HepG2 (cell line): ENCODE data around the gene MYCBPAP. TPM values are rescaled to one million over a fixed set of nuclear protein-coding genes. Genes with fewer than 3 reads are reported as not detected.

Source experiments
- ATF4 ChIP-seq, 2 experiments: fragments of 450-650 bp in 1 of 2; sonication (generic) in 1 of 2; formaldehyde crosslinking; IDR thresholded peaks; 2 replicates each; pipeline versions ENCODE4 v1.5.0 to v1.8.0; 2020 to 2022; ENCODE audit warnings: mild to moderate bottlenecking in 1 of 2, missing genetic modification reagents in 1 of 2
- ERF ChIP-seq: IDR thresholded peaks from 2 replicates; pipeline ENCODE4 v1.6.1; 2018; ENCODE audit warnings: missing biosample characterization, missing genetic modification reagents
- GABPB1 ChIP-seq: IDR thresholded peaks from 2 replicates; pipeline ENCODE4 v1.6.1; 2016; ENCODE audit warnings: mild to moderate bottlenecking, missing genetic modification reagents, moderate library complexity, missing compliant biosample characterization
- KDM5B ChIP-seq: sonication (generic); formaldehyde crosslinking; IDR thresholded peaks from 2 replicates; pipeline ENCODE4 v1.4.0; 2020; ENCODE audit warnings: missing genetic modification reagents, mild to moderate bottlenecking, borderline replicate concordance
- KMT2B ChIP-seq: IDR thresholded peaks from 2 replicates; pipeline ENCODE4 v1.6.1; 2016; ENCODE audit warnings: missing genetic modification reagents, missing compliant biosample characterization
- RFX1 ChIP-seq: fragments of 450-650 bp; IDR thresholded peaks from 2 replicates; pipeline ENCODE4 v1.6.1; 2017
- SKI ChIP-seq: fragments of 450-650 bp; IDR thresholded peaks from one replicate; pipeline ENCODE4 v1.6.1; 2018; ENCODE audit warnings: mild to moderate bottlenecking; ENCODE audit not compliant: partially characterized antibody
- SRF ChIP-seq: IDR thresholded peaks from 2 replicates; pipeline ENCODE4 v1.6.1; 2011; ENCODE audit warnings: mild to moderate bottlenecking, low read depth, low read length, moderate library complexity
- STAG1 ChIP-seq: sonication (generic); formaldehyde crosslinking; IDR thresholded peaks from 2 replicates; pipeline ENCODE4 v1.4.0; 2020; ENCODE audit warnings: missing genetic modification reagents
- TCF7L2 ChIP-seq: IDR thresholded peaks from 2 replicates; pipeline ENCODE4 v1.6.1; 2011; ENCODE audit warnings: mild to moderate bottlenecking, low read depth, low read length, moderate library complexity
- ZFAT ChIP-seq: sonication (generic); formaldehyde crosslinking; conservative IDR thresholded peaks from 2 replicates; pipeline ENCODE4 v1.8.1; 2023; ENCODE audit warnings: missing genetic modification reagents, inconsistent platforms
- ZFY ChIP-seq: sonication (generic); formaldehyde crosslinking; IDR thresholded peaks from 2 replicates; pipeline ENCODE4 v1.4.0; 2020; ENCODE audit warnings: missing genetic modification reagents
- ZNF335 ChIP-seq: sonication (generic); formaldehyde crosslinking; IDR thresholded peaks from 2 replicates; pipeline ENCODE4 v1.4.0; 2020; ENCODE audit warnings: missing genetic modification reagents
- ZNF432 ChIP-seq: sonication (generic); formaldehyde crosslinking; IDR thresholded peaks from 2 replicates; pipeline ENCODE4 v1.5.0; 2020; ENCODE audit warnings: missing genetic modification reagents, mild to moderate bottlenecking, borderline replicate concordance
- ZNF484 ChIP-seq: sonication (generic); formaldehyde crosslinking; IDR thresholded peaks from 2 replicates; pipeline ENCODE4 v1.5.1; 2020; ENCODE audit warnings: mild to moderate bottlenecking, low read depth, missing genetic modification reagents, borderline replicate concordance
- ZNF597 ChIP-seq: sonication (generic); formaldehyde crosslinking; IDR thresholded peaks from 2 replicates; pipeline ENCODE4 v1.5.0; 2020; ENCODE audit warnings: missing genetic modification reagents
- ZNF614 ChIP-seq: IDR thresholded peaks from 2 replicates; pipeline ENCODE4 v1.6.1; 2018; ENCODE audit warnings: missing biosample characterization, missing genetic modification reagents, inconsistent platforms, borderline replicate concordance
- ZXDC ChIP-seq: sonication (generic); formaldehyde crosslinking; IDR thresholded peaks from 2 replicates; pipeline ENCODE4 v1.5.0; 2020; ENCODE audit warnings: mild to moderate bottlenecking, missing genetic modification reagents
- polyA plus RNA-seq, 8 experiments: library from polyadenylated mRNA; depleted of rRNA in 3 of 8; stranded (reverse) in 7 of 8; unstranded in 1 of 8; fragments of >200 nt; fragmentation: Illumina TruSeq in 4 of 8; extraction: Trizol in 4 of 8; gene quantifications; 2 replicates each; pipeline versions ENCODE4 v1.2.1 to v1.2.3, GENCODE V29; 2011 to 2016; ENCODE audit warnings: low read depth in 4 of 8, missing spikeins in 1 of 8, mixed read lengths in 1 of 8; ENCODE audit not compliant: insufficient read depth in 1 of 8
- total RNA-seq, 5 experiments: library from RNA; depleted of rRNA; stranded (reverse); fragments of >200 nt; fragmentation: Illumina TruSeq; extraction: Trizol; gene quantifications; 2 replicates each; pipeline ENCODE4 v1.2.3, GENCODE V29; 2016; ENCODE audit warnings: low read depth in 1 of 5
- TF ChIP-seq, protein P1 (sequence below): sonication (generic); formaldehyde crosslinking; IDR thresholded peaks from 2 replicates; pipeline ENCODE4; 2020; ENCODE audit warnings: missing genetic modification reagents, mild to moderate bottlenecking, borderline replicate concordance
- TF ChIP-seq, protein P2 (sequence below): sonication (generic); formaldehyde crosslinking; IDR thresholded peaks from 2 replicates; pipeline ENCODE4 v1.4.0; 2020; ENCODE audit warnings: missing genetic modification reagents

The MYCBPAP gene
- total and polyA plus RNA-seq, 2 of the 13 experiments (the other 11 are each of a cell fraction or from before 2014, with no cell fraction given), result 0.22 to 0.24 TPM

DNA sequence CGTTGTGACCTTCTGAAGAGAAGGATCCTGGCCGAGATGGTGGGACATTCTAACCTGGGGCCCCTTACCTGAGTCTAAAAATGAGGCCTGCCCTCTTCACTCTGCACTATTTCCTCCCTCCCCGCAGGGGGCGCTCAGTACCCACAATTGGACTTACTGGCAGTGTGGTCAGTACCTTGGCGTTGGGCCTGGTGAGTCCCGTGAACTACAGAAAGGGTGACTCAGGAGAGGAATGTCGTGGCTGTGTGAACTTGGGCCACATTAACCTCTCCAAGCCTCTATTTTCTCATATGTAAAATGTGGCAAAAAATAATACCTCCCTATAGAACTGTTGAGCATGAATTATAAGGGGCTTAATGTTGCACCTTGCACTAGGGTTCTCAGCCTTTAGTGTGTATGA is 25.7 kb upstream of the MYCBPAP start (continued):
- TF ChIP-seq TCF7L2 (no peak), ERF (CRISPR knock-in tag) (peak; percentile 90), SKI (peak; percentile 81), ZFY (CRISPR knock-in tag) (peak; percentile 83), GABPB1 (CRISPR knock-in tag) (0 out of 2 replicates have a peak, but pooled peaks have one; percentile 22), ZNF614 (CRISPR knock-in tag) (peak; percentile 68), ZNF335 (peak; percentile 75; the same call in 1 of the 2 replicates), SRF (peak; percentile 49; the same call in 1 of the 2 replicates), KDM5B (CRISPR knock-in tag) (0 out of 2 replicates have a peak, but pooled peaks have one; percentile 31), ZXDC (no peak), KMT2B (0 out of 2 replicates have a peak, but pooled peaks have one; percentile 54), ATF4 (CRISPR knock-in tag; IDR thresholded peaks at IDR 0.05) (no peak), ZNF432 (CRISPR knock-in tag) (no peak), RFX1 (no peak), ZNF484 (CRISPR knock-in tag) (no peak), ZNF597 (no peak), STAG1 (peak; percentile 98), ZFAT (CRISPR knock-in tag) (no peak)
- TF ChIP-seq, protein P1, sequence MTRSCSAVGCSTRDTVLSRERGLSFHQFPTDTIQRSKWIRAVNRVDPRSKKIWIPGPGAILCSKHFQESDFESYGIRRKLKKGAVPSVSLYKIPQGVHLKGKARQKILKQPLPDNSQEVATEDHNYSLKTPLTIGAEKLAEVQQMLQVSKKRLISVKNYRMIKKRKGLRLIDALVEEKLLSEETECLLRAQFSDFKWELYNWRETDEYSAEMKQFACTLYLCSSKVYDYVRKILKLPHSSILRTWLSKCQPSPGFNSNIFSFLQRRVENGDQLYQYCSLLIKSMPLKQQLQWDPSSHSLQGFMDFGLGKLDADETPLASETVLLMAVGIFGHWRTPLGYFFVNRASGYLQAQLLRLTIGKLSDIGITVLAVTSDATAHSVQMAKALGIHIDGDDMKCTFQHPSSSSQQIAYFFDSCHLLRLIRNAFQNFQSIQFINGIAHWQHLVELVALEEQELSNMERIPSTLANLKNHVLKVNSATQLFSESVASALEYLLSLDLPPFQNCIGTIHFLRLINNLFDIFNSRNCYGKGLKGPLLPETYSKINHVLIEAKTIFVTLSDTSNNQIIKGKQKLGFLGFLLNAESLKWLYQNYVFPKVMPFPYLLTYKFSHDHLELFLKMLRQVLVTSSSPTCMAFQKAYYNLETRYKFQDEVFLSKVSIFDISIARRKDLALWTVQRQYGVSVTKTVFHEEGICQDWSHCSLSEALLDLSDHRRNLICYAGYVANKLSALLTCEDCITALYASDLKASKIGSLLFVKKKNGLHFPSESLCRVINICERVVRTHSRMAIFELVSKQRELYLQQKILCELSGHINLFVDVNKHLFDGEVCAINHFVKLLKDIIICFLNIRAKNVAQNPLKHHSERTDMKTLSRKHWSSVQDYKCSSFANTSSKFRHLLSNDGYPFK (CRISPR knock-in tag), result no peak
- TF ChIP-seq, protein P2, sequence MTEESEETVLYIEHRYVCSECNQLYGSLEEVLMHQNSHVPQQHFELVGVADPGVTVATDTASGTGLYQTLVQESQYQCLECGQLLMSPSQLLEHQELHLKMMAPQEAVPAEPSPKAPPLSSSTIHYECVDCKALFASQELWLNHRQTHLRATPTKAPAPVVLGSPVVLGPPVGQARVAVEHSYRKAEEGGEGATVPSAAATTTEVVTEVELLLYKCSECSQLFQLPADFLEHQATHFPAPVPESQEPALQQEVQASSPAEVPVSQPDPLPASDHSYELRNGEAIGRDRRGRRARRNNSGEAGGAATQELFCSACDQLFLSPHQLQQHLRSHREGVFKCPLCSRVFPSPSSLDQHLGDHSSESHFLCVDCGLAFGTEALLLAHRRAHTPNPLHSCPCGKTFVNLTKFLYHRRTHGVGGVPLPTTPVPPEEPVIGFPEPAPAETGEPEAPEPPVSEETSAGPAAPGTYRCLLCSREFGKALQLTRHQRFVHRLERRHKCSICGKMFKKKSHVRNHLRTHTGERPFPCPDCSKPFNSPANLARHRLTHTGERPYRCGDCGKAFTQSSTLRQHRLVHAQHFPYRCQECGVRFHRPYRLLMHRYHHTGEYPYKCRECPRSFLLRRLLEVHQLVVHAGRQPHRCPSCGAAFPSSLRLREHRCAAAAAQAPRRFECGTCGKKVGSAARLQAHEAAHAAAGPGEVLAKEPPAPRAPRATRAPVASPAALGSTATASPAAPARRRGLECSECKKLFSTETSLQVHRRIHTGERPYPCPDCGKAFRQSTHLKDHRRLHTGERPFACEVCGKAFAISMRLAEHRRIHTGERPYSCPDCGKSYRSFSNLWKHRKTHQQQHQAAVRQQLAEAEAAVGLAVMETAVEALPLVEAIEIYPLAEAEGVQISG (CRISPR knock-in tag), result peak; percentile 97
